Colon (tissue), 2 donors: ENCODE data around the gene PIGQ.

Source experiments
- FAIRE-seq: peaks from 2 replicates; lab custom pipeline; 2012; peaks lifted over from hg19 to GRCh38; lab: Jason Lieb, UNC
- donor health status: control.
- donor health status: control.

Gene PIGQ

DNA sequence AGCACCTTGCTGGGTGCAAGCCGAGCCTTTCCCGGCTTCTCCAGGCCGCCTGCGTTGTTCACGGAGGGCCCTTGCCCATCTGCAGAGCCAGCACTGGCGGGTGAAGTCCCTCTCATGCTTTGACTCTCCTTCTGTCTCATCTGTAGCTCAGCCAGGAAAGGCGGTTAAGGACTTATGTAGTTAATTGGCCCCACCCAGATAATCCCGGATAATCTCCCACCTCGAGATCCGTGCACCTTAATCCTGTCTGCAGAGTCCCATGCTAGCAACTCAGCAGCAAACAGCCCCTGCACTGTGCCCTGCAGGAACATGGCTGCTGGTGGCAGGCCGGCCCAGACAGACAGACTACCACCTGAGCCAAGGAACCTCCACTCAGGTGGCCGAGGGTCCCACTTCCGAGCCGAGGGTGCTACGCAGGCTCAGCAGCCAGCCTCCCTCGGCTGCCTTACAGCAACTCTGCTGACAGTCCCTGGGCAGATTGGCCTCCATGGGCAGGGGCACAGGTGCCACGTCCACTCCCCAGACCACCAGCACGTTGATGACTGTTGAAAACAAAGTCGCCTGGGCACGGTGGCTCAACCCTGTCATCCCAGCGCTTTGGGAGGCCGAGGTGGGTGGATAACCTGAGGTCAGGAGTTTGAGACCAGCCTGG is 37.0 kb downstream of the PIGQ start:
- FAIRE-seq, result no peak

DNA sequence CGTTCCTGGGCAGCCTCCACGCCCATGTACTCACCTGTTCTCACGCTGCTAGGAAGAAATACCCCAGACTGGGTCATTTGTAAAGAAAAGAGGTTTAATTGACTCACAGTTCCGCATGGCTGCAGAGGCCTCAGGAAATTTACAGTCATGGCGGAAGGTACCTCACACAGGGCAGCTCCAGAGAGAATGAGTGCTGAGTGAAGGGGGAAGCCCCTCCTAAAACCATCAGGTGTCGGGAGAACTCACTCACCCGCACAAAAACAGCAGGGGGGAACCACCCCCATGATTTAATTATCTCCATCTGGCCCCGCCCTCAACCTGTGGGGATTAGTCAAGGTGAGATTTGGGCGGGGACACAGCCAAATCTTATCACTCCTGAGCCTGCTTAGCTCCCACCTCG is 38.3 kb downstream of the PIGQ start:
- FAIRE-seq, result no peak

DNA sequence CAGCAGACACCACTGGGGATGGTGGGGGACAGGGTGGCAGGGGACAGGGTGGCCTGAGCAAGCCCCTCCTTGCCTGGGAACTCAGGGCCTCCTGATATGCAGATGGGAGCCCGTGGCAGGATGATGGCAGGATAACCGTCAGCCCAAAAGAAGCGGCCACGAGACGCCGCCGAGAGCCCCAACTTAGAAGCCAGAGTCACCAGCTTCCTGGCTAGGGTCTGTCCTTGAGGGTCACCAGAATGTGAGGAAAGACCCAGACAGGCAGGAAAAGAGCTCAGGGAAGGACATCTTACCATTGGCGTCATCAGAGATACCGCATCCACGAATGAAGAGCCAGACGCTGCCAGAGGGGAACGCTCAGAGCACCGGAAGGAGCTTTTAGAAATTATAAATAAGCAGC is 39.5 kb downstream of the PIGQ start:
- FAIRE-seq, result no peak

DNA sequence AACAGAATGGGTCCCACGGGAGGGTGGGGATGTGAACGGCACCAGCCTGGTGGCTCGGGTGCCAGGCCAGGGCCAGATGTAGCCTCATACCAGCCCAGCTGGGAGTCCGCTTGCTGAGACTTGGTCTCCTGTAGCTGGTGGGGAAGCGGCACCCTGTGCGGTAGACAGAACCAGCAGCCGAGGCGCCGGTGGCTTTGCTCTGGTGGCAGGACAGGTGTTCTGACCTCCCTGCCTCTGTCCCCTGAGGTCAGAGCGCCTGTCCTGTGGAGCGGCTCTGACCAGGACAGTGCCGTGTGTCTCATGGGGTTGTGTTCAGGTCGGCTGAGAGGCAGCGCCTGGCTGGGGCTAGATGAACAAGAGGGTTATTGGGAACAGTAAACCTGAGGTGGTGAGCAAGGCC is 40.2 kb downstream of the PIGQ start:
- no peak for FAIRE-seq

DNA sequence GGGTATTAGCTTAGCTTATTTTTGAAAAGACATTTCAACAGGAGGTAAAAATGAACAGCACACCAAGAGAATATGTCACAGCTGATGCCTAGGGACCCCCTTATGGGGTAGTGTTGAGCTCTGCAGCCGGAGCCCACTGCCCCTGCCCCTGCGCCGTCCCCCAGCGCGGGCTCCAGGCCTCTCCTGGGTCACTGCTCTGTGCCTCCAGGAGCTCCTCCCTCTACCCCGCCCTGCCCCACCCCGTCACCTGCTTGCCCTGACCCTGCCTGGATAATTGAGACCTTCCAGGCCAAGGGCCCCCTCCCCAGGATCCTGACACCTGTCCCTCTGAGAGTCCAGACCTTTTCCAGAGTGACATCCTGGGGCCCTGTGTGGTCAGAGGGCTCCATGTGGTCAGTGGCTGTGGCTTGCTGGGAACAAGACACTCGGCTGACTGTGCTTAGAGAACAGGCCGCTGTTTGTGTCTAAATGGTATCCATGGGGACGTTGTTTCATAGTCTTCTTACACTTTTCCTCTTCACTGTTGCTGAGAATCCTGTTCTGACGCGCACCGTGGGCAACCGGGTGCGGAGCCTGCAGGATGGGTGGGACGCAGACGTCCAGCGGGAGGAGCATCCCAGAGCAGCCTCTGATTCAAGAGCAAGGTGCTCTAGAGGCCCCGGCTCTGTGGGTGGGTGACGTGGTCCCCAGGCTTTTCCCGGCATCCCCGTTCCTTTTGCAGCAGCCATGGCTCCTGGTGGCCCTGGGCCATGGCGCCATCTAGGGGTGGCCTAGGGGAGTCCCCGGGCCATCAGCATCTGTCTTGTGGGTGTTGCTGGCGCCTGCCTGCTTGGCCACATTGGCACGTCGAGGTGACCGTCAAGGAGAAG is 41.0 kb downstream of the PIGQ start:
- no peak for FAIRE-seq

DNA sequence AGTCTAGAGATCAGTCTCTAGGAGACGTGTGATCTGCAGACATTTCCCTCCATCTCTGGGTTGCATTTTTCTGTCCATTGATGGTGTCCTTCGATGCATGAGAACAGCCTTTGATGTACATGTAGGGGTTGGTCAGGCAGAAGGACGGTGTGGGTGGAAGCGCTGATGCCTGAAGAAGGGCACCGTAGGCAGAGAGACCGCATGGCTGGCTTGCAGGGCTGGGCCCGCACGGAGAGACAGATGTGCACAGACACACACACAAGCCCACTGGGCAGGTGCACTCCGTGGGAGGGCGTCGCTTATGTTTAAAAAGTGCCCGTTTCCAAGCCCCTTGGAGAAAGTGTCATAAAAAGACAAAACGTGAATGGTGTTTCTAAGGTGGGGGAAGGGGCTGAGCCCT is 45.4 kb downstream of the PIGQ start:
- FAIRE-seq, result no peak

DNA sequence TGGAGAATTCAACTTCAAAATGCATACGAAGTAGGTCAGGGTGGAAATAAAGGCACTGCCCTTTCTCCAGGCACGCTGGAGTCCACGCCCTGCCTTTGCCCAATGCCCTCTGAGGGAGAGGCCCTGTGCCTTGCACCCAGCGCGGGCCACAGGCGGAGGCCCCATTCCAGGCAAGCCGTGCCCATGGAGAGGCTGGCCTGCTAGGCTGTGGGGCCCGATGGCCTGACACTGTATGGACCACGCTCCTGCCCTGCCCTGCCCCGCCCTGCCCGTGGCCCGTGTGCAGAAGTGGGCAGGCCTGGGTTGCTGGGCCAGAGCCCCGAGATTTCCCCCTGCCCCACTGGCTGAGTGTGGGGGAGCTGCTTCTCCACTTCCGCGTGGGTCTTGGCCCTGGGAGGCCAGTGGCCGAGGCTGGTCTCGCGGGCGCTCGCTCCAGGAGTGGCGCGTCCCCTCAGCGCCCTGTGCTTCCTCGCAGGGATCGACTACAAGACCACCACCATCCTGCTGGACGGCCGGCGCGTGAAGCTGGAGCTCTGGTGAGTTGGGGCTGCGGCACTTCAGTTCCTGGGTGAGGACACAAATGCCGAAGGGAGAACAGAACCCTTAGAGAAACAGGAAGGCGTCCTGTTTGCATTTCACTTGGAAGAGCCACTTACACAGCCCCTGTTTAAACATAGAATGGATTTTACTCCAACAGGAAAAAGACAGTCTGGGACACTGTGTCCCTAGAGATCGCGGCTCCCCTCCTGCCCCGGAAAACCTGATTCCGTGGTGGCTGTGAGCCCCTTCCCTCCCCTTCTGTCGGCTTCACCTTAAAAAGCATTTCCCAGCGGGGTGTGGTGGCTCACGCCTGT is 47.2 kb downstream of the PIGQ start:
- FAIRE-seq, result no peak

DNA sequence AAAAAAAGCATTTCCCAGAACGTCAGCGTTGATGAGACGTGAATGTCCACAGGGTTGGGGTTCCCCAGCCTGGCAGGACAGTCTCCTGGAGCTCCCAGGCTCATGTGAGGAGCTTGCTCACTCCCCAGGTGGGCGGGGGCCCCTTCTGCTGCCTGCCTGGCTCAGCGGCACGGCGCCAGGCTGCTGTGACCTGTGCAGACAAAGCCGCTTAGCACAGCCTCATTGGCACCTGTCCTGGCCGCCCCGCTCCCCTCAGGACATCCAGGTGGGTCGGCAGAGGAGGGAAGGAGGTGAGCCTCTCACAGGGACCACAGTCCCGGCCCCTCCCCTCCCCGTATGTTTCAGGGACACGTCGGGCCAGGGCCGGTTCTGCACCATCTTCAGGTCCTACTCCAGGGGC is 48.1 kb downstream of the PIGQ start:
- no peak for FAIRE-seq

DNA sequence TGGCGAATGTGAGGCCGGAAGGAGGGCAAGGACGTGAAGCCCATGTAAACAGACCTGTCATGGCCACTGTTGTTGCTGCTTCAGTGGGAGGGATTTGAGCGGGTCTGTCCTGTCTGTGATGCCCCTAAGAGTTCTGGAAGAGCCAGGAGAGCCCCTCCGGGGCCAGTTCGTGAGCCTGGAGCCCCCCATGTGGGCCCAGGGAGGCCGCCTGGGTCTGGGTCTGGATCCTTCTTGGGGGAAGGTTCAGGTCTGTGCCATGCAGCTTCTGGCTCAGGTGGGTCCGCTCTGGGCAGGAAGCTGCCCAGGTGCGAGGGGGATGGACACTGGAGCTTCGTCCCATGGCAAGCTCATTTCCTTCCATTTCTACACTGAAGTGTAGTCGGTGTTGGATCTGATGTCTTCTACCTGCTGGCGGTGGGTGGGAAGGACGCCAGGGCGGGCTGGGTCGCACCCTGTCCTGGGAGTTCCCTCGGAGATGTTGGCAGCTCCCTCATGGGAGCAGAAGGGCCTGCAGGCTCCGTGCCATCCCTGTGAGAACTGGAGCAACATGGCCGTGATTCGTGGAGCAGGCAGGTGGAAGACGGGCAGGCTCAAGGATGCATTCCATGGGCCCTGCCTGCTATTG is 49.8 kb downstream of the PIGQ start:
- no peak for FAIRE-seq

DNA sequence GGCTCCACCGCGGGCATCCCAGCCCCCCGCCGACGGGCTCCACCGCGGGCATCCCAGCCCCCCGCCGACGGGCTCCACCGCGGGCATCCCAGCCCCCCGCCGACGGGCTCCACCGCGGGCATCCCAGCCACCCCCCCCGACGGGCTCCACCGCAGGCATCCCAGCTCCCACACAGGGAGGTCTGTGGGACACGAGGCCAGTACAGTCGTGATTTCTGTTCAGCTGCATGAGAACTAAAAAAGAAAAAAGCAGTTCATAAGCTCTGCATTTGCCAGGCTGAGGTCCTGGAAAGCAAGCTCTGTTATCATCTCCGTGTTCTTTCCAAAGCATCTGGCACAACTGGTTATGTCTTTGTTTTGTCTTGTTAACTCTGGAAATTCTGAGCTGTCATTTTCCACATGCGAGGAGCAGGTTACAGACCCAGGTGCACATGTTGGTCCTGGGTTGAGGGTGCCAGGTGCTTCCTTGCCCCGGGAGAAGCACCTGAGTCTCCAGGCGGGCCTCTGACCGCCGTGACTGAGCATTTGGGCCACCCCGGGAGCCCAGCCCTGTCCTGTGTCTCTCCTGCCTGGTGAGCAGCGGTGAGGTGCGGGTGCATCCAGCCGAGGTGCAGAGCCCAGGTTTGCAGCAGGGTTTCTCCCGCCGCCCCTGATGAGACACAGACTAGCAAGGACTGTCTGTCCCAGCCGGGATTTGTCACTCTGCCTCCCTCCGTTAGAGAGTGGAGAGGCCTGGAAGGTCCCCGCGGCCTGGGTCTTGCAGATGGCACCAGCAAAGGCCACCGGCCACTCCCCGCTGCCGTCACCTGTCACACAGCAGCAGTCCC is 51.1 kb downstream of the PIGQ start:
- FAIRE-seq, result no peak

DNA sequence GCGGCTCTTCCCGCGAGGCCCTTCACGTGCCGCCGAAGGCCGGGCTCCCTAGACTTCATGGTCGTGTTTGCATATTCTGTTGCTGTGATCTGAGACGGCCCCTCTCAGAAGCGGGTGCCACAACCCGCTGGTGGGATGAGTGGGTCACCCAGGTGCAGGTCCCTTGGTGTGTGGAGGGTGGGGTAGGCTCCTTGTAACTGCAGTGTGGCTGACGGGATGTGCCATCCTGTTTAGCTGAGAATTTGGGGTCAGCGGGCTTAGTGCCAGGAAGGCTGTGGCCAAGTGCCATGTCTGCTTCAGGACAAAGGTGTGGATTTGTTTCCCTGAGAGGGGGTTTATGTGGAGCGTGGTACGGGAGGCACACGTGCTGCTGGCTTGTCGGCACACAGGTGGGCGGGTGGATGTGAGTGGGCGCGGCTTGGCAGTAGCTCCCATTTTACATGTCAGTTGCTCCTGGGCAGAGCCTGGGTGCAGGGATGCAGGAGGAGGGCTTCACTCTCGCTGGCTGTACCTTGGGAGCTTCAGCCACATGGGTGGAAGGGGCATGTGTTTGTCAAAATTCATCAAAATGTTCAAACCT is 51.8 kb downstream of the PIGQ start:
- FAIRE-seq, result no peak

DNA sequence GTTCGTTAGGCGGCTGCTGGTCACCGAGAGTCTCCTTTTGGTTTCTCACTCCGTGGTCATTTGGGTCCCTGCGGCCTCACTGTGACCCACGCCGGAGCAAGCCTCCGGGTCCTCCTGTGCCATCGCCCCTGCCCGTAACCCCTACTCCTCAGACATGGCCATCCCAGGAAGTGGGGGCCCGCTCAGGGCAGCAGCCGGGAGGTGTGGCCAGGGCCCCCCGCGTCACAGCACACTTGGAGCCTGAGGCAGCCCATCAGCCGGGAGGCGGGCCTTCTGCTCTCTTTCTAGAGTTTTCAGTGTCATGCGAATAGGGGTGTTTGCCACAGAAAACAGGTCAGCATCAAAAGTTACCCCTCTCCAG is 53.1 kb downstream of the PIGQ start:
- no peak for FAIRE-seq

DNA sequence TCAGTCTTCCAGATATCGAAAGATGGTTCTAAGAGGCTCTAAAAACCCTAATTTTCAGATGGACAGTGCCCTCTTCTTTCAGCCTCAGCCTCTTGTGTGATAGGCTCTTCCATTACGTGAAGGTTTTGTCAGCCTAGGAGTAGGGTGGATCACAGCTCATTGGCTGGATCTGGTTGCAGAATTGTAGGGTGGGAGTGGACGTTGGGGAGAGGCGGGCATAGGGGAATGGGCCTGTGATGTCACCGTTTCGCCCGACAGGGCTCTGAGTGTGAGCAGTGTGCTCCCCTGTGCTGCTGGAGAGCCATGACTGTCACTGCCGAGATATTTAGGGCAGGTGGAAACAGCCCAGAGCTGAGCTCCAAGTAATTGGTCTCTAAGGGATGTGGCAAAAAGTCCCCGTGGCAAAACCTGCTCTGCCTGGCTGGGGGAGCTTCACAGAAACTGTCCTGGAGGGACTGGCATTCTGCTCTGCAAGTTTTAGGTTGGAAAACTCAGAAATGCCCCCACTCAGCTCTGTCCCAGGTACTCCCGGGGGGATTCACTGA is 54.8 kb downstream of the PIGQ start:
- FAIRE-seq, result no peak

DNA sequence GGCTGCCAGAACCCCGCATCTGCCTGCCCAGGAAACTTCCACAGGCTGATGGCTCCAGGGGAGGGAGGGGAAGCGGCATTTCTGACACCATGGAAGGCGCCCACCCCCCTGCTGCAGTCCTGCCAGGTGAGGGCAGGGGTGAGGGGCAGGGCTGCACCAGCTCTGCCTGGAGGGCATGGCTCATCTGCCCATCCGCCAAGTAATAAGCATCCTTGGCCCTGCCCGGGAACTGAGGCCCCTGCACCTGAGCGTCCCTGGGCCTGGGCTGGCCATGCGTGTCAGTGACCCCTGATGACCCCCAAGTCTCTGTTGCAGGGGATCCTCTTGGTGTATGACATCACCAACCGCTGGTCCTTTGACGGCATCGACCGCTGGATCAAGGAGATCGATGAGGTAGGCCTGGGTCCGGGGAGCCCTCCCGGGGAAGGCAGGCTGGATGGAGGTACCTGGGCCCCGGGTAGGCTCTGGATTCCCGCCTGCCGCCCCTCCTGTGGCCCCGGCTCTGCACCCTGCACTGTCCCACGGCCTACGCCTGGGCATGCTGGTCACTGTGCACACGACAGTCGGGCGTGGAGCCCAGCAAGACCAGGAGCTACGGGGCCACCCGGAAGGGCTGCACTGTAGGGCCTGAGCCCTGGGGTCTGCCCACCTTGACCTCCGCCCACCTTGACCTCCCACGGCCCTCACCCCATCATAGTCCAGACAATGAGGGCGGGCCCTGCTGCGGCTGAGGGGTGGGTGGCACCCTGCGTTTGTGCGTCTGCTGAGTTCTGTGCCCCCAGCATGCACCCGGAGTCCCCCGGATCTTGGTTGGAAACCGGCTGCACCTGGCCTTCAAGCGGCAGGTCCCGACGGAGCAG is 55.6 kb downstream of the PIGQ start:
- FAIRE-seq, result no peak

DNA sequence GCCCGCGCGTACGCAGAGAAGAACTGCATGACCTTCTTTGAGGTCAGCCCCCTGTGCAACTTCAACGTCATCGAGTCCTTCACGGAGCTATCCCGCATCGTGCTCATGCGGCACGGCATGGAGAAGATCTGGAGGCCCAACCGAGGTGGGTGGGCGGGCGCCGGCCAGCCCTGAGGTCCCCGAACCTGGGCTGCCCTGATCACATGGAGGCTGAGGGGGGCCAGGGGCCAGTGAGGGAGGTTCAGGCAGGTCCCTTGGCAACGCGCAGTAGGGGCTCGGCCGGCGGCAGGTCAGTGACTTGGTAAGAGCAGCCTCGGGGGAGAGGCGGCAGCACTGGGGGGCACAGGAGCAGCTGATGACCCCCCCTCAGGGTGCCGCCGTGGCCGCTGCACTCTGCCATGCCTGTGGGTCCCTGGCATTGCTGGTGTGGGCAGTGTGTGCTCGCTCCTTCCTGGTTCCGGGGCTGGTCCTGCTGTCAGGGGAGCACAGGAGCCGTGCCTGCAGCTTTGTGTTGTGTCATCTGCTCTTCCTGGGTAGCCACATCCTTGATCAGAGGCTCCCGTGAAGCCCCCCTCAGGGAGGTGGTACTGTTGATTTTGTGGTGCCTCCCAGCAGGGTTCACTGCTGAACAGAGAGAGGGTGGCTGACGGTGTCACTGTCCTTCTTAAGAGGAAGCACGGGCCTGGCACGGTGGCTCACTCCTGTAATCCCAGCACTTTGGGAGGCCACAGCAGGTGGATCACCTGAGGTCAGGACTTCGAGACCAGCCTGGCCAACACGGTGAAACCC is 56.4 kb downstream of the PIGQ start:
- no peak for FAIRE-seq

DNA sequence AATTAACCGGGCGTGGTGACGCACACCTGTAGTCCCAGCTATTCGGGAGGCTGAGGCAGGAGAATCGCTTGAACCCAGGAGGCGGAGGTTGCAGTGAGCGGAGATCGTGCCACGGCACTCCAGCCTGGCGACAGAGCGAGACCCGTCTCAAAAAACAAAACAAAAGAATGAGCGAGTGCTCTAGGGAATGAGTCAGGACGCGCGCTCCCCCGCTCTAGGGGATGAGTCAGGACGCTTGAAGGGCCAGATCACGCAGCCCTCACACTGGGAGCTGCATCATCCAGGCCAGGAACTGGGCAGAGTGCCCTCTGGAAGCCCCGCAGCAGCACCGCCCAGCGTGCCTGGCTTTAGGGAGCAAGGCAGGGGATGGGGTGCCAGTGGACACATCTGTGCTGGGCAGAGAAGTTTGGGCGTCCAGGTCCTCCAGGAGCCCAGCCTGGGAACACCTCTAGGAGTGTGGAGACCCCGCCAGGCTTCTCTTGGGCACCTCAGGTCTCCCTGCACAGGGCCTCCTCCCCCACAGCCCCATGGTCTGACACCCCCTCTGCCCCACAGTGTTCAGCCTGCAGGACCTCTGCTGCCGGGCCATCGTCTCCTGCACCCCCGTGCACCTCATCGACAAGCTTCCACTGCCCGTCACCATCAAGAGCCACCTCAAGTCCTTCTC is 57.2 kb downstream of the PIGQ start:
- FAIRE-seq, result no peak

DNA sequence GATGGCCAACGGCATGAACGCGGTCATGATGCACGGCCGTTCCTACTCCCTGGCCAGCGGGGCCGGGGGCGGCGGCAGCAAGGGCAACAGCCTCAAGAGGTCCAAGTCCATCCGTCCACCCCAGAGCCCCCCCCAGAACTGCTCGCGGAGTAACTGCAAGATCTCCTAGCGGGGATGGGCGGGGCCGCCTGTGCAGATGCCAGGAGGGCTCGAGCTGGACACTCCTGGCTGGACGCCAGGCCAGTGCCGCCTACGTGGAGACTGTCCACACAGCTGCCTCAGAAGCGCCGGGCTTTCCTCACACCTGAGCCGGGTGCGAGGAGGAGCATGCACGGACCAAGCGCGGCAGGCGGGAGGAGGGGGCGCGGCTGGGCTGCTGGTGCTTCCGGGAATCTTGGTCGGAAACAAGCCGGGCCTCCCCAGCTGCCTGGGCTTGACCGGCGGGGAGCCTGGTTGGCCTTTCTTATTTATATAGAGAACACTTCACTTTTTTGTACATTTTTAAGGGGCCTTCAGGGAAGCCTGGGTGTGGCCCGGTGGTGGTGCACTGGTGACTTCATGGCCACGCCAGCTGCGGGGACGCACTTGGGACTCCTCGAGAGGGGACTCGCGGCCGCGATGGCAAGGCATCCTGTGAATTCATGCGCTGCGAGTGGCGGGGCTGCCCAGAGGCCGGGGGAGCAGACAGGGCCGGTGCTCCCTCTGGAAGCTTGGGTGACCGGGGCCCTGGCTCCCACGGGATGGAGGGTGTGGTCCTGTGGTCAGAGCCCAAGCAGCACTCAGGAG is 57.9 kb downstream of the PIGQ start:
- FAIRE-seq, result no peak
